Heart left ventricle (tissue), 13 donors: ENCODE measurements around the gene PLOD2.

Source experiments
- CTCF ChIP-seq, 12 donors: fragments of 200-600 bp; sonication (generic) in 4 of 12; IDR thresholded peaks; one replicate each; pipeline versions ENCODE4 v1.5.0 to v1.8.0; 2018 to 2022; ENCODE audit warnings: antibody characterized with exemption in 12 of 12, mild to moderate bottlenecking in 5 of 12
- POLR2A ChIP-seq, 2 donors: fragments of 450-650 bp; IDR thresholded peaks; one replicate each; pipeline ENCODE4 v1.6.1; 2017; ENCODE audit warnings: antibody characterized with exemption in 2 of 2, mild to moderate bottlenecking in 2 of 2, moderate library complexity in 2 of 2
- donor health status: ischemic (EF 13 %, LVEDD 7.1; RV severe dilation, severe dysfunction).
- donor health status: DM: no; HTN: yes; CAD: no.
- donor health status: DM: no; HTN: no; CAD: no.
- donor health status: ischemic (EF 25% LVEDD 6.9; RV normal size, moderate dysfunction).
- donor health status: ischemic (EF 25% LVEDD 5.7; RV mildly dilated, moderate dysfunction).
- donor health status: ischemic (EF 35%, LVEDD 5.7; RV mildly dilated, moderate dysfunction).
- donor health status: nonischemic (EF 11% LVEDD 7.7; RV severe dilation, severe dysfunction).
- donor health status: DM: yes; HTN: yes; CAD: no.
- donor health status: PGD.
- donor health status: ischemic (EF 29% LVEDD 5.4; RV normal size, mild dysfunction).
- donor health status: nonischemic (EF 23%, LVEDD 6.1; RV moderate dilation, normal function).

- no peak for TF ChIP-seq CTCF (IDR thresholded peaks at IDR 0.05)
- no peak for TF ChIP-seq POLR2A (IDR thresholded peaks at IDR 0.05)
Measured at GRCh38 chr3:146154995-146155394, 6.0 kb downstream of the PLOD2 start.
